ENCODE results near the gene PTPRR.

The PTPRR gene

DNA sequence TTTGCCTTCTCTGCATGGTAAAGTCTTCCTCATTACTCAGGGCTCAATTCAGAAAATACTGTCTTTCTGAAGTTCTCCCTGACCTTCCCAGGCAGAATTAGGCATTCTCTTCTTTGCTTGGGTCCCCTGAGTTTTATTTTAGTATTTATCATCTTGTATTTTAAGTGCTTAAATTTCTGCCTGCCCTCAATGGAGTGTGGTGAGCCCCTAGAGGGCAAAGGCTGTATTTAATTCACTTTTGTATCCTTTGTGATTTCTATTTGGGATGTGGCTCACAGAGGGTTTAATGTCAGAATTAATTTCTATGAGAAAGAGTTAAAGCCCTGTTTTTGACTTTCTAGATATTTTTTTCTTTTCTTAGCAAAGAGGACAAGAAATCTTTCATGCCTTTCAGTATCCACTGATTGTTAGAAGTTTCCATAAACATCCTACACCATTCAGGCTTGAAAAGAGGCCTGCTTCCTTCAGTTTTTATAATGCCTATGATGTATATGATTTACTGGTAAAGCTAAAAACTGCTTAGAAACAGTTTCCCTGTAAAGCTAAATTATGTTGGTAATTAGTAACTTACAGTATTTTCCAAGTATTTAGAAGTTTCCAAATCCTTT is 227.8 kb downstream of the PTPRR start:
- peak; percentile 70 for DNase-seq (ENCODE audit: low read depth)

DNA sequence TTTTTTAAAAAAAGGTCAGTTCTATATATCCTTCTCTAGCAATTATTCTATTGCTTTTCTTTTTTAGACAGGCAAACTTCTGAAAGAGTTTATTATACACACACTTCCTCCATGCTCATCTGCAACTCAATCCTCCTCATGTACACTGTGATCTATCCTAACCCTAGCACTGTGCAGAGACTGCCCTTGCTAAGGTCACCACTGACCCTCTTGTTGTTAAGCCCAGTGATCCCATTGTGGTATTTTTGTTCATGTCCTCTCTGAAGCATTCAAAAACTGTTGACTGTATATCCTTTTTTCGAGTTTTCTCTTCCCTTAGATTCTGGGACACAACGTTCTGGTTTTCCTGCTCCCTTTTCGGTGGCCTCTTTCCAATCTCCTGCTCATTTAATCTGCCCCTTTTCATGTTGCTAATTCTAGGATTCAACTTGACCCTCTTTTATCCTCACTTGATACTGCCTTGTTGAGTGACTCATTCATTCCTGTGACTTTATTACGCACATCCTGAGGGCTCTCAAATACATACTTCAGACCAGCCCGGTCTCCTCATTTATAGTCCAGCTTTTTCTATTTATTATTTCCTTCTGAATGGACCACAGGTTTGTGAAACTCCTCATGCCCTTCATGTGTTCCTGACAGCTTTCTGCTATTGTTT is 229.4 kb downstream of the PTPRR start:
- peak; percentile 77 for DNase-seq (ENCODE audit: low read depth)

DNA sequence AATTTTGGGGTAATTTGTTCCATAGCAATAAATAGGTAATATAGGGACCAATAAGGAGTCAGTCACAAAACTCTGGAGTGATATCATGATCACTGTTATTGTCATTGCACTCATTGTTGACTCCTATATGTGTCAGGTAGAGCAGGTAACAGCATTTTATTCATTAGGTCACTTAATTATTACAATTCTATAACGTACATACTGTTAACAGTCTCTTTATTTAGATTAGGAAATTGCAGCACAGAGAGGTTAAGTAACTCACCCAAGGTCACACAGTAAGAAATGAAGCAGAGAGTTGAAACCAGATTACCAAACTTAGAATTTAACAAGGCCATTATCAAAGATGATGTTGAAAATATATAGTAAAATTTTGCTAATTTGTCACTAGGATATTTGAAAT is 233.6 kb downstream of the PTPRR start:
- no peak for DNase-seq (ENCODE audit: low read depth)

DNA sequence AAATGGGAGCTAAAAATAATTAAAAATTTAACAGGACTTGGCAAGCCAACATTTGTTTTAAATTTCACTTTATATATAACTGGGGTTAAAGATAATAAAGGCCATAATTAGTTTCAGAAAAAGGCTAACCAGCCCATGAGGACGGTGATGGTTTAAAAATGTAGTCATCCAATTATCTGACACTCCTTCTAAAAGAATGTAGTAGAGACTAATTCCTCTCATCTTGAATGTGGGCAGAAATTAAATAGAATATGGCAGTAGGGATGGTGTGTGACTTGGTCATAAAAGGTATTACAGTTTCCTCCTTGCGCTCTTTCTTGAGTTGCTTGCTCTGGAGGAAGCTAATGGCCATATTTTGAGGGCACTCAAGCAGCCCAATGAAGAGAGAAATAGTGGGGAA is 234.2 kb downstream of the PTPRR start:
- DNase-seq (ENCODE audit: low read depth): no peak

DNA sequence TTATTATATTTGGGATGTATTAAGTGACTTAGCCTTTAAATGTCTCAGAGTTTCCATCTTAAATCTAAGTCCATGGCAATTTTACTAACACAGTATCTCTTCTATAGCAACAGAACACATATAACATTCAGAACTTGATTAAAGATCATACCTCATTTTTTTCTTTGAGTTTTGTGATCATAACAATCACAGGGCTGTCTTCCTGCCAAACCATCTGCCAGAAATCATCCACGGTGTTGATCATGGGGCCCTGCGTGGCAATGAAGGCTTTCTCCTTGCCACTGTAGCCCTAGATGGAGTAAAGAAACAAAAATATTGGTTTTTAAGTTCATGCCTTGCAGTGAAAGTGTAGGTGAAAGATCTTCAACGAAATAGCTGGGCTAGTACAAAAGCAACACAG is 236.6 kb downstream of the PTPRR start:
- no peak for DNase-seq (ENCODE audit: low read depth)

DNA sequence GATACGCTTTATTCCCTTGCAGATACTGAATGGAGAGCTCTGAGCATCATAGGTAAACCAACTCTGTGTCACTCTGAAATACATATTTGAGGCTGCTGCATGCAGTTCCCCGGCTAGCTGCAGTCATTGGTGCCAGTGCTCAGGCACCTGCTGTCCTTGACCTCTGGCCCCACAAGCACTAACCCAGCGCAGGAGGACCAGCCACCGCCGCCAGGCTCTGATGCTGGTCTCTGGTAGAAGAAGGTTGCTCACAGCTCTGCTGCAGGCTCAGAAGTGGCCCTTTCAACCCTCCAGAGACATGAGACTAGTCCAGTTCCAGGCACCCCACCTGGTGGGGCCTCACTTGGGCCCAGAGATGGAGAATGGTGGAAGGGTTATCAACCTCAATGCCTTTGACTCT is 248.8 kb downstream of the PTPRR start:
- no peak for DNase-seq (ENCODE audit: low read depth)

DNA sequence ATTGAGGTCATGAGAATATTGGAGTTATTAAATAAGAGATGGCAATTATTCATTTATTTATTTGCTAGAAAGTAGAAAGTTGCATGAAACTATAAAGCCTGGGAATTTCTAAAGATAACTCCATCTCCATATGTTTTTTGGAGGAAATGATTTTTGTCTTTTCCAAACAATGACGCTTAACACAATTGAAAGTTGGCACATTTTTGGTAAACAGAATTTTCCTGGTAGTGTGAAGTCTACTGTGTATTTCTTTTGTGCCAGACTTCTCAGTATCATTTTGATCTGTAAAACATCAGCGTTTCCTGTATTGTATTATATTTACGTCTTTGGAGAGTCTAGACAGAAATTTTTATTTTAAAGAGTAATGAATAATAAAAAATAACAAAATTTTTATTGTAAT is 249.6 kb downstream of the PTPRR start:
- DNase-seq (ENCODE audit: low read depth): no peak

DNA sequence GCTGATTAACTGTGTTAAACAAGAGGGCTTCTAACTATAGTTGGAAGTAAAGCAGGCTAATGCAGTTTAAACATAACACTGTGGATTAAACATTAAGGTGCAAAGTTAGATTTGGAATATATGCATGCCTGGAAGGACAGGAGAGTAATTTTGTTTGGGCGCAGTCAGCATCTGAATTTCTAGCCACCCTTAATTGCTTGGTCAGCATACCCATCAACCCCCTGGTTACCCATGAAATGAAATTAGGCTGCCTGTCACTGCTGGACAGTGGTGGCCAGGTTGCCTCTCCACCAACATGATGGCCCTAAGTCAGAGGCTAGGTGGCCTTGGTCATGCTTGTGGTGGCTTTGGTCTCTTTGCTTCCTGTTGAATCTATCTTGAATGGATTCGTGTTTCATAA is 253.3 kb downstream of the PTPRR start:
- no peak for DNase-seq (ENCODE audit: low read depth)

DNA sequence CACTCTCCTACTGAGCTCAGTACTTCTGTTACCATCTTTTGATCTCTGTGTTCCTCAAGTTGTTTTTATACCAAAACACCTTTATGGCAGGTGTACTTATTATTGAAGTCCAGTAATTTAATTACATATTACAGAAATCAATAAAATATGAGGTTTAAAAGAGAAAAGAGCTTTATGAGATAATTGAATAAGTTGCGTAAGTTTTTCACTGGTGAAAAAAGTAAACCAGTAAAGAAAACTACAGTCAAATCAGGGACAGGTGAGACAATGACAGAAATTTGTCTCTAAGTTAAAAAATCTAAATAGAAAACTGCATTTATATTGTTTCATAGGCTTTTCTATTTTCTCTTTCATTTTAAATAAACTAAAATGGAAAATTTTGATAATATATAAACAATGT is 254.2 kb downstream of the PTPRR start:
- no peak for DNase-seq (ENCODE audit: low read depth)

DNA sequence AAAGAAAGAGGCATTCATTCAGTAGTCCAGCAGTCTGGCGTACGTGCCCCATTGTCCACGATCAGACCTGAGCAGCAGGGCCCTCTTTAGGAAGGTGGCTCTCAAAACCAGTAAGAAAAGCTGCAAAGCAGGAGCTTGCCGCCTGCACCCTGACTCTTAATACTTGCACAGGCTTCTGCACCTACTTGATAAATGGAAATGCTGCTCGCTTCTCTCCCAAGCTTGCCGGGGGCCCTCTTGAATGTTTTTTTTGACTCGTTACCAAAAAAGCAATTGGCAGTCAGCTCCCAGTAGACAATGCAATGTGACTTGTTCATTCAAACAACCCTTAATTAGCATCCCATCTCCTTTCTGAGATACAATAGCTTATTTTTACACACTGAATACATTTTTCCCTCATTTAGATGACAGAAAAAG is 256.1 kb downstream of the PTPRR start:
- no peak for DNase-seq (ENCODE audit: low read depth)

DNA sequence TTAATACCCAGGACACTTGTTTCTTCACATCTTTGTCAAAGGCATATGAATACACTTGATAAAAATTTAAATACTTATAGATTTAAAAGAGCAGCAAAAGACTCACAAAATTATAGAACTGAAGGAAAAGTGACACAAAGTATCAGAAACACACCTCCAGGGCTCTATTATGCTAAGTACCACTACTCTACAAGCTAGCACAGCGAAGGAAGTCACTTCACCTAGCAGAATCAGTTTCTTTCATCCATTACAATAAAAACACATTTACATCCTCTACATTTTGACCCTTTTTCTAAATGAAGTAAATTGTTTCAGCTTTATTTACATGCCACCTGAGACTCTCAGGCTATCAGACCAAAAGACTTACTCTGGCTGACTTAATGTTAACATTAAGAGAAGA is 256.7 kb downstream of the PTPRR start:
- DNase-seq (ENCODE audit: low read depth): no peak

DNA sequence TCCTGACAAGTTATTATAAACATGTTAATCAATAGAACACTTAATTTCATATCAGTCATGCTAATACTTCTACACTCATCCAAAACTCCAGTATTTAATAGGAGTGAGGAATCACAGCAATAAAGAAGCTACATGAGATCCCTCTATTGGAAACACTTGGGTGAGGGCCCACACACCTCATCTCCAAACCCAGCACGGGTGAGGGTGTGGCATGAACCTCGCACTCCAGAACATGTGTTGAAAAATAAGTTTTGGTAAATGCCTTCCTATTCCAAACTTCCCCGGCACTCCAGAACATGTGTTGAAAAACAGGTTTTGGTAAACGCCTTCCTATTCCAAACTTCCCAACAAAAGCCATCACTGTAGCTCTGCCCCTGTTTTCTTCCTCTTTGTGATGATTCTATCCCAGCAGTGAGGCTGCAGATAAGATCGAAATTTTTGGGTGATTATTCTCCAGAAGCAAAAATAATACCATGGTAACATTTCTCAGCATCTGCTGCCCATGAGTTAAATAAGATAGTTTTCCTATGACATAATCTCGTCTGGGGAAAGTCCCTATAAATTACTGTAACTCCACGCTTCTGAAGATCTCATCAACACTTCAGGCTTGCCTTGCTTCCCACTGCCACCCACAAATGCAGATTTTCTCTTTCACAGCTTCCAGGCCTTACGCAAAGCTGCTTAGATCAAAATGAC is 258.9 kb downstream of the PTPRR start:
- DNase-seq (ENCODE audit: low read depth): peak; percentile 95

DNA sequence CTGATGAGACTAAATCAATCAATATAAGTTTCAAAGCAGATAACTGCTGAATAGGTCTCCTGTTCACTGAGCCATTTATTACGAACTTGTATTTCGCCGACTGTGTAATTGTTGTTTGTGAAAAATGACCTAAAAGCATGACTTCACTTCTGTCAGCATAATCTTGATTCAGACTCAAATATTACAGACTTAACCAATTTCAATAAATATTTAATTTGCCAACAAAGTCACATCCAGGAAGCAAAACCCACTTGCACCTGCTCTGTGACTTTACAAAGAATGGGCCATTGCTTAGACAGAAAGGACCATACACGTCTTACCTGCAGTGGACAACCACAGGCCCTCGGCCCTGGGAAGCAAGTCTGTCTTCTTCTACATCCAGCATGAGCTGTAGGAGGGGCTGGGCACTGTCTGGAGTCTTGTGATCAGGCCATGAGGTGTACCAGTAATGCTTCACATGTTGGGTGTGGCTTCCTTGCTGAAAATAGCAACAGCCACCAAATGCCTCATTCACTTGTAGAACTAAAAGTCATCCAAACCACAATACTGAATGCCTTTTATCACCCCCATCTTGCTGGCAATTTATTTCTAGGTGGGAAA is 259.8 kb downstream of the PTPRR start:
- peak; percentile 98 for DNase-seq (ENCODE audit: low read depth)

DNA sequence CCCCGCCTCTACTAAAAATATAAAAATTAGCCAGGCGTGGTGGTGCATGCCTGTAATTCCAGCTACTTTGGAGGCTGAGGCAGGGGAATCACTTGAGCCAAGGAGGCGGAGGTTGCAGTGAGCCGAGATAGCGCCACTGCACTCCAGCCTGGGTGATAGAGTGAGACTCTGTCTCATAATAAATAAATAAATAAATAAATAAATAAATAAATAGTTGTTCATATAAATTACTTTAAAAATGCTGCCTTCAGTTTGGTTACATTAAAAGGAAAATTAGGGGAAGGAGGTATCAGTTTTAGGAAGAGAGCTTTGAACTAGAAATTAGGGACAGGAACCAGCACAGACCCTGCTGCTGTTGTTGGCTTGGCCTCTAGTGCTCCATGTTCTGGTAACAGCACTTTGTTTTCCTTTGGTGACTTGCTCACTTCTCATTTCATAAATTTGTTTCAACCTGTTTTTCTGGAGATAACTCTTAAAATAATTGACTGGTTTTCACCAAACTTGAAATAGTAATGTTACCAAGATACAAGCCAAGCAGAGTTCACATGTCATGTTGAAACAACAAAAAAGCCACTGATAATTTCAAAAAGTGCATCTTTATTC is 260.4 kb downstream of the PTPRR start:
- no peak for DNase-seq (ENCODE audit: low read depth)

DNA sequence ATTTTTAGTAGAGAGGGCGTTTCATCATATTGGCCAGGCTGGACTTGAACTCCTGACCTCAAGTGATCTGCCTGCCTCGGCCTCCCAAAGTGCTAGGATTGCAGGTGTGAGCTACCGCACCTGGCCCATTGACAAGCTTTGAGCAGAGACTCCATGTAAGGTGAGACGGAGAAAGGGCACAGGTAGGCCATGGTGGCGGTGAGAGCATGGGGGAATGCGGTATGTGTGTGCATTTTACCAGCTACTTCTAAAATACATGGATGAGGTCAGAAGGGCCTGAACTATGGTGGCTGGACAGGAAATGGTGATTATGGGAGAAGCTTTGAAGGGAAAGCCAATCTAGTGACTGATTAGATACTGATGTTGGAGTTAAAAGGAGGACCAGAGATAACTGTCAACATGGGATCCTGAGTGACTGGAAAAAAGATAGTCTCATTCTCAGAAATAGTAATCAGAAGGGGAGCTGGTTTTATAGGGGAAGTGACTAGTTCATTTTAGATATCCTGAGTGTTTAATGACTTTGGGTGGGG is 261.4 kb downstream of the PTPRR start:
- DNase-seq (ENCODE audit: low read depth): no peak

DNA sequence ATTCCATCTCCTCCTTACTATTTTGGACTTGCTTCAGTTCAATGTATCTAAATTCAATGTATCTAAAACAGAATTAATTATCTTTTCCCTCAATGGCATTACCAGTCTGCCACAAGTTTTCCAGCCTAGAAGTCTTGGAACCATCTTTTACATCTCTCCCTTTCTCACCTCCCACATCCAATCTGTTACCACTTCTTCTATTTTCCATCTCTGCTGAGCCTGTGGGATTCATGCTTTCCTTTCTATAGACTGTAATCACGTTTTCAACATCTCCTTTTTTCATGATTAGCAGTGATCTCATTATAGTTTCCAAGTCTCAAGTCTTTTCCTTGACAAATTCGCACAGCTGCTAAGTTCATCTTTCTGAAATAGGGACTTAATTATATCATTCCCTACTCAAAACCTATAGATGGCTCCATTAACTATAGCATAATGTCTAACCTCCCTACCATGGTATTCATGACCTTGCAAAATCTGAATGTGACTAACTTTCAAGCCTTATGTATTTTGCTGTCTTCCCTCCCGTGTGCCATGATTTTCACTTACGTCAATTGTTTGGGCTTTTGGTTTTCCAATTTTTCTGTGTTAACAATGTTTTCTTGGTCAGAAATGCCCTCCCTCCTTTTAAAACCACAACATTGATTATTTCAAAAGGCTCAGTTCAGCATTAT is 262.8 kb downstream of the PTPRR start:
- DNase-seq (ENCODE audit: low read depth): no peak

DNA sequence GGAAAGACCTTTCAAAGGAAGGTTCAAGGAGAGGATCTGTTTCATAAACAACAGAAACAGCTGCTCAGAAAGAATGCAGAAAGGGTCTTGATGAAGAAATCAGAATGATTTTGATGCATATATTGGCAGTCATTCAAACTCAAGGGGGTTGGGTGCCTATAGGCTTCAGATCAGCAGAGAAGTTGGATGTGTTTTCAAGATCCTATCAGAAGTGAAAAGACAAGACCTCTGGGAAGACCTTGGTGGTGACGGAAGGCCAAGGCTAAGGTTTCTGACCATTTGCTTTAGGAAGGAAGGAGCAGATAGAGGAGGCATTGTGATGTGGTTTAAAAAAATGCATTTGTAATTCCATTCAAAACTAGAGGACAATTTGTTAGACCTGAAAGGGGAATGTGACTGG is 268.1 kb downstream of the PTPRR start:
- DNase-seq (ENCODE audit: low read depth): no peak

DNA sequence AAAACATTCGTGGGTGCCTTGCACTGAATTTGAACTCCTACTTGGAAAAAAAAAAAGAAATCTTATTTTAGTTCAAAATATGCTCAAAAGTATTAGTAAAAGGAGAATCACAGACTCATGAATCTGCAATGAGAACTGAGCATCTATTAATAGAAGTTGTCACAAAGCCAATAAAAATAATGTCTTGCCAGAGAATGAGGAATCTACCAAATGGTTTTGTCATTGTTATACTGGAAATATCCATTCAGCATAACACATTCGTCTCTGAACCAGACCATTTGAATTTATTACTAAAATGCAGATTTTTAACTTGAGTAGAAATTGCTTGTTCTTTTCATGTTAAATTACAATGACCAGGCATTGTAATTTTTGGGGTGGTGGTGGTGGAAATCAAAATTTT is 271.7 kb downstream of the PTPRR start:
- DNase-seq (ENCODE audit: low read depth): peak; percentile 54

DNA sequence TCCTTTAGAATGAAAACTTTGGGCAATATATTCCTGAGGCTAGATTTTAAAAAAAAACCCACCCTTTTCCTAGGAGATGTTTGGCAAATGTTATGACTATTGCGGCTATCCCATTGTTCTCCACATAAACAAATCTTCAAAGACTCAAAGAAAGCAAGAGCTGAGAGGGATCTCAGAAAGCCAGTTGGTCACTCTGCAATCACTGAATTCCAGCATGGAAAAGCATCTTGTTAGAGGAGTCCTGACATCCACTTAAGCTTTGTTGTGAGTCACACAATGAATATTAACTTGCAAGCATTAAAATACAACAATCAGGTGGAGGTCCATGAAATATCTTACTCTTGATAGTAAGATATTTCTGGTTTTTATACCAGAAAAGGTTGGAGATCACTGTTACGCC is 272.3 kb downstream of the PTPRR start:
- DNase-seq (ENCODE audit: low read depth): peak; percentile 60

DNA sequence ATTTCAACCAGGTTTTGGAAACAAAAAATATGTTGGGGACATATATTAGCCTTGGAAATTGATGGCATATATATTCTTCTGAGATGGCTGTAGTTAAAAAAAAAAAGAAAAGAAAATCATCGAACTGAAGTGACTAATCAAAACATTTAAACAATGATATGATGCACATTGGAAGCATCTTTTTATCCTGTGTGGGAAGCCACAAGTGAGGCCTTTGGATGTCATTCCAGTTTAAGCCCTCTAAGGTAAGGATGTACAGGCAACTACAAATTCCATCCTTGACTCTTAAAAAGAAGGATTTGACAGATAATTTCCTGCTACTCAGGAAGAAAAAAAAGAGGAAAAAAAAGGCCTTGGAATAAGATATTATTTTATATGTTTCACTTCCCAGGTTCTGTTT is 273.7 kb downstream of the PTPRR start:
- peak; percentile 94 for DNase-seq (ENCODE audit: low read depth)

DNA sequence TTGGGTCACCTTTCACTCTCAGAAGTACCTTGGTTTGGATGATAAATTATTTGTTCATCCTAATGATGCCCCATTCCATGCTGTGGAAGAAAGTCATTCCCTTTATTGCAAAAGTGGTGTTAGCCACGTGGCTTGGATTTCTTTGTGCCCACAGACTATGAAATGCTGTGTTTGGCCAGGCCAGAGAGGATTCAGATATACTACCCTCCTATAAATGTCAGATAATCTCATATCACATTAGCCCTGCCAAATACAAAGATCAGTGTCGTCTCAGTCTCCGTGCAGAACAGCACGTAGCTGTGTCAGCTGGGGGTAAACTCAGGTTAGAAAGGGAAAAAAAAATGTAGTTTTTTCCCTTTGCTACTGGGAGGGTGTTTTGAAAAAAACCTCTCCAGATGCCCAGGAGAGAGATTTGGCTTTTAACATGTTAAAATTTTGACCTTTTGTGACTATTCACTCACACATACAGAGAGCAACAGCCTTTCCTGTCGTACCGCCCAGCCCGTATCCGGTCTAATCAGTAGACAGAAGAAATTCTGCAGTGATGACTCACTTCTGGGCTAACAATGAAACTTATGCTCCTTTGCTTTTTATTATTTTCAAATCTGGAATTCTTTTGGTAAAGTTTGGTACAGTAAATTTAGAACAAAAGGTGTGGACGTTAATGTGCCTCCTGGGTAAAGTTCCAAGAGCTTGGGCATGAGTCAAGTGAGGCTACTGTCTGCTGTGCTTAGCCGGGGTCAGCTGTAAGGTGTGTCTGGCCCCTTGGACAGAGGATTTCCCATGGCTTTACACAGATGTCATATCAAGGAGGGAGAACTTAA is 274.8 kb downstream of the PTPRR start:
- DNase-seq (ENCODE audit: low read depth): peak; percentile 97
